HG03139 (cell line): Measurements from ENCODE around the gene HIF3A.

Source experiments
- ATAC-seq: cut with Tn5 transposase; IDR thresholded peaks from one replicate; pipeline ENCODE4 v1.9.1; 2021; ENCODE audit not compliant: unreplicated experiment

HIF3A gene

GRCh38 chr19:46324277-46324676 lies 27.4 kb downstream of the HIF3A start:
- no peak for ATAC-seq

GRCh38 chr19:46326608-46327007 lies 29.8 kb downstream of the HIF3A start:
- ATAC-seq, result no peak

GRCh38 chr19:46328079-46328478 lies 31.2 kb downstream of the HIF3A start:
- no peak for ATAC-seq

- ATAC-seq, result no peak
Measured at GRCh38 chr19:46330319-46330918, 33.6 kb downstream of the HIF3A start.

- ATAC-seq, result no peak
Measured at GRCh38 chr19:46337487-46337886, 40.6 kb downstream of the HIF3A start.

GRCh38 chr19:46339446-46339845 lies 42.6 kb downstream of the HIF3A start:
- ATAC-seq, result no peak

GRCh38 chr19:46340051-46340659 lies 43.3 kb downstream of the HIF3A start:
- ATAC-seq, result no peak

- ATAC-seq, result no peak
Measured at GRCh38 chr19:46341937-46342336, 45.1 kb downstream of the HIF3A start.

GRCh38 chr19:46344363-46344762 lies 47.5 kb downstream of the HIF3A start:
- no peak for ATAC-seq

GRCh38 chr19:46345157-46345556 lies 48.3 kb downstream of the HIF3A start:
- ATAC-seq, result no peak

- ATAC-seq, result peak; percentile 45
Measured at GRCh38 chr19:46346821-46347571, 50.2 kb downstream of the HIF3A start, which contains the start of gene PPP5C. PPP5C (plus strand) TSS chr19:46347087; CDS start chr19:46347097, 10 bp downstream.

- ATAC-seq, result no peak
Measured at GRCh38 chr19:46347572-46347883, 50.7 kb downstream of the HIF3A start.

- ATAC-seq, result no peak
Measured at GRCh38 chr19:46347985-46348384, 51.1 kb downstream of the HIF3A start.

- ATAC-seq, result no peak
Measured at GRCh38 chr19:46349311-46349993, 52.6 kb downstream of the HIF3A start.

- ATAC-seq, result no peak
Measured at GRCh38 chr19:46350029-46350757, 53.4 kb downstream of the HIF3A start.

- ATAC-seq, result no peak
Measured at GRCh38 chr19:46350758-46351159, 53.9 kb downstream of the HIF3A start.

GRCh38 chr19:46351241-46352041 lies 54.6 kb downstream of the HIF3A start:
- no peak for ATAC-seq

GRCh38 chr19:46353730-46354528 lies 57.1 kb downstream of the HIF3A start:
- ATAC-seq, result no peak
